C4-2B (cell line): Measurements from ENCODE around the gene GTF2IRD1.

Source experiments
- CTCF ChIP-seq: fragments of 450-650 bp; conservative IDR thresholded peaks from 2 replicates; pipeline ENCODE4 v1.5.1; 2017; ENCODE audit warnings: mild to moderate bottlenecking
- ZFX ChIP-seq: fragments of 450-650 bp; IDR thresholded peaks from 2 replicates; pipeline ENCODE4 v1.6.1; 2017

DNA sequence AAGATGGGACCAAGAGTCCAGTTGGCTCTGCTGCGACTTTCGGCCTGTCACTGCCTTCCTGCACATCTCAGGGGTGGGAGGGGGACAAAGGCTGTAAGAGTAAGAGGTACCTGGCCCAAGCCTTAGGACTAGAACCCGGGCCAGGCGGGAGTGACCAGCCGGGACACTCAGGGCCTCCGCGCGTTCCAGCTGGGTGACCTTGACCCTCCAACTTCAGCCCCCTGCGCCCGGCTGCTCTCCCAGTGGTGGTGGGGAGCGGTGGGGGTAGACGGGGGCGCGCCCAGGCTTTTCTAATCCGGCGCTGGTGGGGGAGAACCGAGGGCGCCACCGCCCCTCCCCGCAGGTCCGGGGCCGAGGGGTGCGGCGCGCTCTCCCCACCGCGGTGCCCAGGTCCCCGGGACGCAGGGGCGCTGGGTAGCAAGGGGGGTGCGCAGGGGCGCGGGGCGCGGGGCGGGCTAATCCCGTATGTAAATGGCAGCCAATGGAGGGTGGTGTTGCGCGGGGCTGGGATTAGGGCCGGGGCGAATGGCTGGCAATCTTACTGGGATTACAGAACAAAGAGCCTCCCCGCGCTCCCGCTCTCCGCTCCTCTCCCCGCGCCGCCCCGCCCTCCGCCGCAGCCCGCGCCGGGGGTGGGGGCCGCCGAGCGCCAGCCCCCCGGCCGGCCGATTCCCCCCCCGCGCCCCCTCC lies at the start of gene GTF2IRD1:
- TF ChIP-seq CTCF (no peak), ZFX (no peak)
